Neural progenitor cell (in vitro differentiated cells): ENCODE results near the gene ACP7. TPM values are rescaled to one million over a fixed set of nuclear protein-coding genes. Genes with fewer than 3 reads are reported as not detected.
"Not testable (repeated sequence)": the region's sequence is repeated elsewhere in the genome, so short reads cannot be mapped to it uniquely, and the experiment has no call there.

ENCODE experiments used
- DNase-seq: peaks from one replicate; pipeline ENCODE4 v3.0.0-alpha.2; 2016; ENCODE audit warnings: low spot score
- H2AFZ ChIP-seq: fragments of 200-600 bp; sonication (generic); replicated peaks from 2 replicates; pipeline ENCODE4 v1.6.1; 2016; ENCODE audit warnings: antibody characterized with exemption
- H3F3A ChIP-seq: fragments of 200-600 bp; sonication (generic); 2 replicates; pipeline ENCODE4 v1.6.1; 2016; ENCODE audit warnings: antibody characterized with exemption, low read depth
- H3K27ac ChIP-seq: fragments of 200-600 bp; sonication (generic); 2 replicates; pipeline ENCODE4 v1.5.1; 2016; ENCODE audit warnings: mild to moderate bottlenecking
- H3K27me3 ChIP-seq: fragments of 200-600 bp; sonication (generic); 2 replicates; pipeline ENCODE4 v1.6.1; 2016; ENCODE audit warnings: mild to moderate bottlenecking, moderate library complexity
- H3K36me3 ChIP-seq: fragments of 200-600 bp; sonication (generic); 2 replicates; pipeline ENCODE4 v1.5.1; 2016
- H3K4me1 ChIP-seq: fragments of 200-600 bp; sonication (generic); 2 replicates; pipeline ENCODE4 v1.6.1; 2016; ENCODE audit warnings: mixed run types
- H3K4me2 ChIP-seq: fragments of 200-600 bp; sonication (generic); 2 replicates; pipeline ENCODE4 v1.6.1; 2016
- H3K4me3 ChIP-seq: fragments of 200-600 bp; sonication (generic); 2 replicates; pipeline ENCODE4 v1.5.1; 2016
- H3K79me2 ChIP-seq: fragments of 200-600 bp; sonication (generic); 2 replicates; pipeline ENCODE4 v1.6.1; 2016; ENCODE audit warnings: low read depth
- H3K9ac ChIP-seq: fragments of 200-600 bp; sonication (generic); 2 replicates; pipeline ENCODE4 v1.6.1; 2016
- H3K9me3 ChIP-seq: fragments of 200-600 bp; sonication (generic); 2 replicates; pipeline ENCODE4 v1.5.1; 2016; ENCODE audit warnings: low read depth
- H4K20me1 ChIP-seq: fragments of 200-600 bp; sonication (generic); 2 replicates; pipeline ENCODE4 v1.6.1; 2016; ENCODE audit warnings: low read depth
- H3K27ac Mint-ChIP-seq: 3 replicates; pipeline ENCODE4 v1.8.0; 2021; ENCODE audit warnings: mixed read lengths
- H3K27me3 Mint-ChIP-seq: 2 replicates; pipeline ENCODE4 v1.8.0; 2022; ENCODE audit warnings: low read depth, mild to moderate bottlenecking, inconsistent platforms, moderate library complexity, mixed read lengths; ENCODE audit not compliant: insufficient read depth
- H3K36me3 Mint-ChIP-seq: 3 replicates; pipeline ENCODE4 v1.8.0; 2021; ENCODE audit warnings: mixed read lengths
- H3K4me1 Mint-ChIP-seq: 3 replicates; pipeline ENCODE4 v1.8.0; 2021; ENCODE audit warnings: mixed read lengths
- H3K4me3 Mint-ChIP-seq: 3 replicates; pipeline ENCODE4 v1.8.0; 2021; ENCODE audit warnings: mild to moderate bottlenecking, moderate library complexity, mixed read lengths
- H3K9me3 Mint-ChIP-seq: 3 replicates; pipeline ENCODE4 v1.8.0; 2020; ENCODE audit warnings: mixed read lengths
- CTCF ChIP-seq: fragments of 200-600 bp; sonication (generic); IDR thresholded peaks from 2 replicates; pipeline ENCODE4 v1.5.1; 2017; ENCODE audit warnings: antibody characterized with exemption, mild to moderate bottlenecking
- EZH2 ChIP-seq: fragments of 200-600 bp; sonication (generic); IDR thresholded peaks from 2 replicates; pipeline ENCODE4 v1.6.1; 2017; ENCODE audit warnings: antibody characterized with exemption, mild to moderate bottlenecking, moderate library complexity
- EZH2phosphoT487 ChIP-seq: fragments of 200-600 bp; sonication (generic); IDR thresholded peaks from 2 replicates; pipeline ENCODE4 v1.6.1; 2017; ENCODE audit warnings: antibody characterized with exemption
- total RNA-seq: library from RNA; depleted of rRNA; stranded (reverse); fragments of >200 nt; gene quantifications from 2 replicates; pipeline ENCODE4 v1.2.3, GENCODE V29; 2015; ENCODE audit warnings: low replicate concordance

Gene ACP7
- total RNA-seq, 1 donor from 2014 or later, result not detected

GRCh38 chr19:39065928-39066327, 18.2 kb upstream of the ACP7 start:
- Histone ChIP-seq H2AFZ (no peak overlapping the region), H3K36me3 (no peaks in the 10 kb centered on the region), H3K4me2 (no peak overlapping the region), H4K20me1 (no peaks in the 10 kb centered on the region), H3K27me3 (no peaks in the 10 kb centered on the region), H3K9me3 (no peaks in the 10 kb centered on the region), H3K4me3 (no peak overlapping the region), H3K79me2 (no peaks in the 10 kb centered on the region), H3K27ac (no peak overlapping the region), H3K4me1 (no peaks in the 10 kb centered on the region), H3F3A (no peaks in the 10 kb centered on the region), H3K9ac (no peak overlapping the region)
- H3K9me3 Mint-ChIP-seq, result peaks cover 5% of the 10 kb centered on the region
- no peaks in the 10 kb centered on the region for H3K36me3 Mint-ChIP-seq
- TF ChIP-seq EZH2phosphoT487 (no peak), EZH2 (no peak), CTCF (no peak)
- H3K4me3 Mint-ChIP-seq, result no peak overlapping the region
- no peak for DNase-seq
- no peak overlapping the region for H3K27ac Mint-ChIP-seq
- H3K27me3 Mint-ChIP-seq, result peaks cover 12% of the 10 kb centered on the region
- peaks cover 4% of the 10 kb centered on the region for H3K4me1 Mint-ChIP-seq

- H2AFZ ChIP-seq, result no peak overlapping the region
- H3K4me3 ChIP-seq, result no peak overlapping the region
- H3K27me3 ChIP-seq, result no peaks in the 10 kb centered on the region
Observed at GRCh38 chr19:39067104-39067503, 17.1 kb upstream of the ACP7 start.

GRCh38 chr19:39068259-39068658, 15.9 kb upstream of the ACP7 start:
- not testable (repeated sequence) for H3K4me3 ChIP-seq, H3K36me3 ChIP-seq, H3K9me3 Mint-ChIP-seq, H3K4me1 Mint-ChIP-seq, H3K36me3 Mint-ChIP-seq, H3F3A ChIP-seq, H3K4me3 Mint-ChIP-seq, H3K27me3 ChIP-seq, H3K4me1 ChIP-seq, H3K27ac ChIP-seq, H3K79me2 ChIP-seq, H3K27ac Mint-ChIP-seq, DNase-seq, H4K20me1 ChIP-seq, H3K9me3 ChIP-seq, H3K4me2 ChIP-seq, H2AFZ ChIP-seq, H3K9ac ChIP-seq
- peaks cover 12% of the 10 kb centered on the region for H3K27me3 Mint-ChIP-seq

More at GRCh38 chr19:39067104-39067503, 17.1 kb upstream of the ACP7 start:
- no peaks in the 10 kb centered on the region for H4K20me1 ChIP-seq
- no peaks in the 10 kb centered on the region for H3F3A ChIP-seq
- Mint-ChIP-seq H3K4me1 (peaks cover 4% of the 10 kb centered on the region), H3K9me3 (peaks cover 5% of the 10 kb centered on the region), H3K27ac (no peak overlapping the region), H3K4me3 (no peak overlapping the region), H3K27me3 (peaks cover 10% of the 10 kb centered on the region), H3K36me3 (no peaks in the 10 kb centered on the region)
- no peaks in the 10 kb centered on the region for H3K36me3 ChIP-seq
- no peak overlapping the region for H3K4me2 ChIP-seq
- H3K27ac ChIP-seq, result no peak overlapping the region
- TF ChIP-seq CTCF, result no peak
- no peak for TF ChIP-seq EZH2phosphoT487
- TF ChIP-seq EZH2, result no peak
- no peaks in the 10 kb centered on the region for H3K4me1 ChIP-seq
- no peaks in the 10 kb centered on the region for H3K9me3 ChIP-seq
- no peak for DNase-seq
- H3K79me2 ChIP-seq, result no peaks in the 10 kb centered on the region
- no peak overlapping the region for H3K9ac ChIP-seq

GRCh38 chr19:39070888-39071287, 13.3 kb upstream of the ACP7 start:
- Histone ChIP-seq H3K79me2 (no peaks in the 10 kb centered on the region), H4K20me1 (no peaks in the 10 kb centered on the region), H3K27me3 (no peaks in the 10 kb centered on the region), H3K27ac (no peak overlapping the region), H3K9ac (no peak overlapping the region), H3F3A (no peaks in the 10 kb centered on the region), H3K4me3 (no peak overlapping the region), H2AFZ (no peak overlapping the region), H3K36me3 (no peaks in the 10 kb centered on the region), H3K4me2 (no peak overlapping the region), H3K4me1 (no peaks in the 10 kb centered on the region), H3K9me3 (no peaks in the 10 kb centered on the region)
- Mint-ChIP-seq H3K36me3 (no peaks in the 10 kb centered on the region), H3K4me1 (peaks cover 3% of the 10 kb centered on the region), H3K9me3 (peaks cover 5% of the 10 kb centered on the region), H3K27me3 (peaks cover 15% of the 10 kb centered on the region), H3K4me3 (no peak overlapping the region), H3K27ac (no peak overlapping the region)
- TF ChIP-seq EZH2 (no peak), EZH2phosphoT487 (no peak), CTCF (no peak)
- DNase-seq, result no peak
